ENCODE measurements around the gene MSANTD3. TPM values are rescaled to one million over a fixed set of nuclear protein-coding genes. Genes with fewer than 3 reads are reported as not detected.

MSANTD3 gene
- total RNA-seq, 1 experiment from 2014 or later, result 86.9 TPM

- Histone ChIP-seq H3F3A (ENCODE audit: low read length, unreplicated experiment) (no peaks in the 10 kb centered on the region), H3K9me2 (replicated peaks; ENCODE audit: low read length) (no peaks in the 10 kb centered on the region), H3K4me3 (ENCODE audit: low read length) (no peak overlapping the region), H3K4me2 (ENCODE audit: low read length) (no peak overlapping the region), H3K9ac (ENCODE audit: low read length) (no peak overlapping the region), H3K36me3 (ENCODE audit: low read depth, low read length) (no peaks in the 10 kb centered on the region), H3K79me2 (ENCODE audit: low read length) (no peaks in the 10 kb centered on the region), H3K4me1 (ENCODE audit: insufficient read depth, low read length) (no peaks in the 10 kb centered on the region), H3K9me3 (ENCODE audit: low read length) (no peaks in the 10 kb centered on the region), H3K27ac (ENCODE audit: low read length) (no peak overlapping the region), H3K27me3 (ENCODE audit: low read length) (no peaks in the 10 kb centered on the region), H4K20me1 (ENCODE audit: low read length) (no peaks in the 10 kb centered on the region), H2AFZ (ENCODE audit: low read length) (no peak overlapping the region)
- DNase-seq (no peak), ATAC-seq (no peak)
- ChIA-PET CTCF (no interaction called here), POLR2A (ENCODE audit: unreplicated experiment) (no interaction called here)
- TF ChIP-seq CTCF (conservative IDR thresholded peaks at IDR 0.05; ENCODE audit: low read depth, low read length), result no peak
- TF ChIP-seq EZH2phosphoT487 (IDR thresholded peaks at IDR 0.05; ENCODE audit: borderline replicate concordance, low read length), result no peak
- TF ChIP-seq EZH2 (IDR thresholded peaks at IDR 0.05; ENCODE audit: low read length, unreplicated experiment), result no peak
- no TSS peak for BruUV-seq (replicated peaks)
- intact Hi-C loops (cut with micrococcal nuclease), result no loop called here
Measured at GRCh38 chr9:100465761-100466160, 38.8 kb downstream of the MSANTD3 start.

- no TSS peak for BruUV-seq (replicated peaks)
- TF ChIP-seq EZH2phosphoT487 (IDR thresholded peaks at IDR 0.05; ENCODE audit: borderline replicate concordance, low read length) (no peak), CTCF (conservative IDR thresholded peaks at IDR 0.05; ENCODE audit: low read depth, low read length) (no peak), EZH2 (IDR thresholded peaks at IDR 0.05; ENCODE audit: low read length, unreplicated experiment) (no peak)
- Histone ChIP-seq H3K27ac (ENCODE audit: low read length) (no peak overlapping the region), H3K4me2 (ENCODE audit: low read length) (no peak overlapping the region), H2AFZ (ENCODE audit: low read length) (no peak overlapping the region), H3K4me1 (ENCODE audit: insufficient read depth, low read length) (no peaks in the 10 kb centered on the region), H4K20me1 (ENCODE audit: low read length) (no peaks in the 10 kb centered on the region), H3K79me2 (ENCODE audit: low read length) (no peaks in the 10 kb centered on the region), H3K9me2 (replicated peaks; ENCODE audit: low read length) (no peaks in the 10 kb centered on the region), H3K36me3 (ENCODE audit: low read depth, low read length) (no peaks in the 10 kb centered on the region), H3K9me3 (ENCODE audit: low read length) (no peaks in the 10 kb centered on the region), H3F3A (ENCODE audit: low read length, unreplicated experiment) (no peaks in the 10 kb centered on the region), H3K4me3 (ENCODE audit: low read length) (no peak overlapping the region), H3K9ac (ENCODE audit: low read length) (no peak overlapping the region), H3K27me3 (ENCODE audit: low read length) (no peaks in the 10 kb centered on the region)
- POLR2A ChIA-PET (ENCODE audit: unreplicated experiment), result no interaction called here
- CTCF ChIA-PET, result no interaction called here
- intact Hi-C loops (cut with micrococcal nuclease), result no loop called here
- ATAC-seq (no peak), DNase-seq (no peak)
Measured at GRCh38 chr9:100466171-100466828, 39.4 kb downstream of the MSANTD3 start.

- Histone ChIP-seq H4K20me1 (ENCODE audit: low read length) (no peaks in the 10 kb centered on the region), H3K4me1 (ENCODE audit: insufficient read depth, low read length) (no peaks in the 10 kb centered on the region), H3K9me3 (ENCODE audit: low read length) (no peaks in the 10 kb centered on the region), H3K9me2 (replicated peaks; ENCODE audit: low read length) (no peaks in the 10 kb centered on the region), H3F3A (ENCODE audit: low read length, unreplicated experiment) (no peaks in the 10 kb centered on the region), H3K4me2 (ENCODE audit: low read length) (no peak overlapping the region), H3K79me2 (ENCODE audit: low read length) (no peaks in the 10 kb centered on the region), H3K9ac (ENCODE audit: low read length) (no peak overlapping the region), H2AFZ (ENCODE audit: low read length) (no peak overlapping the region), H3K36me3 (ENCODE audit: low read depth, low read length) (no peaks in the 10 kb centered on the region), H3K27ac (ENCODE audit: low read length) (no peak overlapping the region), H3K27me3 (ENCODE audit: low read length) (no peaks in the 10 kb centered on the region), H3K4me3 (ENCODE audit: low read length) (no peak overlapping the region)
- no peak for DNase-seq
- TF ChIP-seq EZH2 (IDR thresholded peaks at IDR 0.05; ENCODE audit: low read length, unreplicated experiment), result no peak
- TF ChIP-seq EZH2phosphoT487 (IDR thresholded peaks at IDR 0.05; ENCODE audit: borderline replicate concordance, low read length), result no peak
- TF ChIP-seq CTCF (conservative IDR thresholded peaks at IDR 0.05; ENCODE audit: low read depth, low read length), result no peak
- ATAC-seq, result no peak
- intact Hi-C loops (cut with micrococcal nuclease), result no loop called here
- ChIA-PET CTCF (no interaction called here), POLR2A (ENCODE audit: unreplicated experiment) (no interaction called here)
- no TSS peak for BruUV-seq (replicated peaks)
Measured at GRCh38 chr9:100466829-100467221, 39.9 kb downstream of the MSANTD3 start.
